SJSA1 (cell line): ENCODE measurements around the gene CHID1. TPM values are rescaled to one million over a fixed set of nuclear protein-coding genes. Genes with fewer than 3 reads are reported as not detected.
A peak's percentile ranks its signal among the peaks of the same experiment; 100 is the strongest.

ENCODE experiments used
- DNase-seq, 2 experiments: peaks; one replicate each; pipeline ENCODE4 v3.0.0-alpha.2; 2015 to 2020; ENCODE audit warnings: low spot score in 2 of 2, low read depth in 1 of 2
- H3K27ac ChIP-seq: fragments of 250-450 bp; sonication (Bioruptor Pico); 2 replicates; pipeline ENCODE4 v1.5.1; 2020; ENCODE audit warnings: mild to moderate bottlenecking, moderate library complexity
- H3K27me3 ChIP-seq: fragments of 250-450 bp; sonication (Bioruptor Pico); replicated peaks from 2 replicates; pipeline ENCODE4 v1.5.1; 2020; ENCODE audit warnings: mild to moderate bottlenecking, moderate library complexity
- H3K36me3 ChIP-seq: fragments of 250-450 bp; sonication (Bioruptor Pico); 2 replicates; pipeline ENCODE4 v1.5.1; 2020; ENCODE audit warnings: mild to moderate bottlenecking
- H3K4me1 ChIP-seq: fragments of 250-450 bp; sonication (Bioruptor Pico); replicated peaks from 2 replicates; pipeline ENCODE4 v1.6.1; 2021; ENCODE audit warnings: mild to moderate bottlenecking
- H3K4me3 ChIP-seq: fragments of 250-450 bp; sonication (Bioruptor Pico); 2 replicates; pipeline ENCODE4 v1.5.1; 2020; ENCODE audit warnings: mild to moderate bottlenecking
- H3K9me3 ChIP-seq: fragments of 250-450 bp; sonication (Bioruptor Pico); replicated peaks from 2 replicates; pipeline ENCODE4 v1.5.1; 2020; ENCODE audit warnings: mild to moderate bottlenecking
- total RNA-seq: library from RNA; depleted of rRNA; stranded (reverse); fragments of >200 nt; shearing (Covaris generic); gene quantifications from 2 replicates; pipeline ENCODE4 v1.2.3, GENCODE V29; 2014

Gene CHID1
- total RNA-seq, 1 experiment from 2014 or later, result 22.1 TPM

- Histone ChIP-seq H3K27me3 (no peaks in the 10 kb centered on the region), H3K9me3 (no peaks in the 10 kb centered on the region), H3K36me3 (no peaks in the 10 kb centered on the region; the same call in 1 of the 2 replicates), H3K4me3 (no peak overlapping the region), H3K4me1 (no peaks in the 10 kb centered on the region), H3K27ac (no peak overlapping the region)
- no peak for DNase-seq
Measured at GRCh38 chr11:944711-945470, 34.3 kb upstream of the CHID1 start.

GRCh38 chr11:942823-943222 is 32.2 kb upstream of the CHID1 start:
- no peak overlapping the region for H3K4me3 ChIP-seq
- no peak for DNase-seq

GRCh38 chr11:940496-941135 is 30.0 kb upstream of the CHID1 start:
- no peak for DNase-seq
- Histone ChIP-seq H3K27ac (no peak overlapping the region), H3K4me1 (no peaks in the 10 kb centered on the region), H3K4me3 (no peak overlapping the region), H3K27me3 (no peaks in the 10 kb centered on the region), H3K36me3 (no peaks in the 10 kb centered on the region), H3K9me3 (no peaks in the 10 kb centered on the region)

More at GRCh38 chr11:942823-943222, 32.2 kb upstream of the CHID1 start:
- H3K36me3 ChIP-seq, result no peaks in the 10 kb centered on the region
- no peaks in the 10 kb centered on the region for H3K27me3 ChIP-seq
- H3K4me1 ChIP-seq, result no peaks in the 10 kb centered on the region
- no peaks in the 10 kb centered on the region for H3K9me3 ChIP-seq
- no peak overlapping the region for H3K27ac ChIP-seq

GRCh38 chr11:937841-938261 is 27.2 kb upstream of the CHID1 start:
- no peaks in the 10 kb centered on the region for H3K4me1 ChIP-seq
- H3K36me3 ChIP-seq, result no peaks in the 10 kb centered on the region
- H3K27me3 ChIP-seq, result no peaks in the 10 kb centered on the region
- no peak overlapping the region for H3K4me3 ChIP-seq
- no peaks in the 10 kb centered on the region for H3K9me3 ChIP-seq
- no peak for DNase-seq
- no peak overlapping the region for H3K27ac ChIP-seq

- Histone ChIP-seq H3K4me3 (no peak overlapping the region), H3K4me1 (no peaks in the 10 kb centered on the region), H3K9me3 (no peaks in the 10 kb centered on the region), H3K27me3 (no peaks in the 10 kb centered on the region), H3K36me3 (no peaks in the 10 kb centered on the region), H3K27ac (no peak overlapping the region)
- DNase-seq, result no peak
Measured at GRCh38 chr11:936199-936598, 25.6 kb upstream of the CHID1 start.

- H3K27me3 ChIP-seq, result no peaks in the 10 kb centered on the region
- no peak overlapping the region for H3K27ac ChIP-seq
- H3K4me3 ChIP-seq, result no peak overlapping the region
- H3K9me3 ChIP-seq, result no peaks in the 10 kb centered on the region
- H3K36me3 ChIP-seq, result no peaks in the 10 kb centered on the region
- DNase-seq, result no peak
- no peaks in the 10 kb centered on the region for H3K4me1 ChIP-seq
Measured at GRCh38 chr11:934527-934926, 23.9 kb upstream of the CHID1 start.

- Histone ChIP-seq H3K27me3 (no peaks in the 10 kb centered on the region), H3K9me3 (no peaks in the 10 kb centered on the region), H3K4me3 (no peak overlapping the region), H3K4me1 (no peaks in the 10 kb centered on the region), H3K27ac (no peak overlapping the region), H3K36me3 (no peaks in the 10 kb centered on the region)
- no peak for DNase-seq
Measured at GRCh38 chr11:933936-934335, 23.3 kb upstream of the CHID1 start.

- no peaks in the 10 kb centered on the region for H3K9me3 ChIP-seq
- no peaks in the 10 kb centered on the region for H3K4me1 ChIP-seq
- no peak overlapping the region for H3K27ac ChIP-seq
- no peaks in the 10 kb centered on the region for H3K27me3 ChIP-seq
- no peak for DNase-seq
- H3K36me3 ChIP-seq, result no peaks in the 10 kb centered on the region
- H3K4me3 ChIP-seq, result no peak overlapping the region
Measured at GRCh38 chr11:933142-933851, 22.7 kb upstream of the CHID1 start.

GRCh38 chr11:932435-932834 is 21.8 kb upstream of the CHID1 start:
- Histone ChIP-seq H3K36me3 (no peaks in the 10 kb centered on the region), H3K4me1 (no peaks in the 10 kb centered on the region), H3K27me3 (no peaks in the 10 kb centered on the region), H3K27ac (no peak overlapping the region), H3K4me3 (no peak overlapping the region), H3K9me3 (no peaks in the 10 kb centered on the region)
- DNase-seq, result no peak

- no peaks in the 10 kb centered on the region for H3K4me1 ChIP-seq
- no peak overlapping the region for H3K4me3 ChIP-seq
- H3K36me3 ChIP-seq, result no peaks in the 10 kb centered on the region
- H3K9me3 ChIP-seq, result no peaks in the 10 kb centered on the region
- H3K27me3 ChIP-seq, result no peaks in the 10 kb centered on the region
- DNase-seq, result no peak
- no peak overlapping the region for H3K27ac ChIP-seq
Measured at GRCh38 chr11:931385-931784, 20.8 kb upstream of the CHID1 start.

GRCh38 chr11:929405-929804 is 18.8 kb upstream of the CHID1 start:
- Histone ChIP-seq H3K27me3 (no peaks in the 10 kb centered on the region), H3K4me1 (peaks cover 3% of the 10 kb centered on the region; the same call in 1 of the 2 replicates), H3K27ac (no peak overlapping the region), H3K9me3 (no peaks in the 10 kb centered on the region), H3K36me3 (no peaks in the 10 kb centered on the region), H3K4me3 (no peak overlapping the region)
- no peak for DNase-seq

- Histone ChIP-seq H3K4me3 (no peak overlapping the region), H3K9me3 (no peaks in the 10 kb centered on the region), H3K27ac (no peak overlapping the region), H3K4me1 (peaks cover 3% of the 10 kb centered on the region; the same call in 1 of the 2 replicates), H3K36me3 (no peaks in the 10 kb centered on the region), H3K27me3 (no peaks in the 10 kb centered on the region)
- DNase-seq, result no peak
Measured at GRCh38 chr11:928786-929185, 18.2 kb upstream of the CHID1 start.

GRCh38 chr11:927871-928270 is 17.3 kb upstream of the CHID1 start:
- no peaks in the 10 kb centered on the region for H3K36me3 ChIP-seq
- DNase-seq, result no peak
- no peak overlapping the region for H3K4me3 ChIP-seq
- no peaks in the 10 kb centered on the region for H3K9me3 ChIP-seq
- peaks cover 3% of the 10 kb centered on the region; the same call in 1 of the 2 replicates for H3K4me1 ChIP-seq
- H3K27me3 ChIP-seq, result no peaks in the 10 kb centered on the region
- no peak overlapping the region for H3K27ac ChIP-seq

GRCh38 chr11:926341-926916 is 15.8 kb upstream of the CHID1 start:
- Histone ChIP-seq H3K4me1 (peaks cover 3% of the 10 kb centered on the region; the same call in 1 of the 2 replicates), H3K27me3 (no peaks in the 10 kb centered on the region), H3K4me3 (peak overlapping the region; percentile 86), H3K36me3 (no peaks in the 10 kb centered on the region), H3K9me3 (no peaks in the 10 kb centered on the region), H3K27ac (no peak overlapping the region)
- DNase-seq, result peak in 1 of 2 experiments; percentile 16
